ENCODE measurements around the gene COA6. TPM values are rescaled to one million over a fixed set of nuclear protein-coding genes. Genes with fewer than 3 reads are reported as not detected.

COA6 gene
- total RNA-seq, 4 donors from 2014 or later, result 53.7 to 113 (median 58.7) TPM

- DNase-seq (no peak), ATAC-seq (no peak)
- H3K9me3 ChIP-seq, result no peaks in the 10 kb centered on the region
- H3K36me3 ChIP-seq, result peaks cover 0 to 32% of the 10 kb centered on the region in 2 donors
- no peaks in the 10 kb centered on the region for H3K4me1 ChIP-seq
- H3K4me3 ChIP-seq, result no peak overlapping the region
- in situ Hi-C loops (cut with MboI; ENCODE audit: low sequenced_read_pairs in 4 of 4), result no loop called here
- H3K27ac ChIP-seq, result no peak overlapping the region
- no peaks in the 10 kb centered on the region for H3K27me3 ChIP-seq
- TF ChIP-seq CTCF (IDR thresholded peaks at IDR 0.05 in 4 of 5, conservative IDR thresholded peaks at IDR 0.05 in 1 of 5) (no peak), POLR2A (IDR thresholded peaks at IDR 0.05) (no peak)
- intact Hi-C loops (cut with DNase I; ENCODE audit: low total_unique reads), result no loop called here
Measured at GRCh38 chr1:234413485-234413884, 40.2 kb downstream of the COA6 start.

- in situ Hi-C loops (cut with MboI; ENCODE audit: low sequenced_read_pairs in 4 of 4), result no loop called here
- no peak for DNase-seq
- H3K9me3 ChIP-seq, result no peaks in the 10 kb centered on the region
- H3K4me1 ChIP-seq, result no peaks in the 10 kb centered on the region
- intact Hi-C loops (cut with DNase I; ENCODE audit: low total_unique reads), result no loop called here
- no peak for ATAC-seq
- no peaks in the 10 kb centered on the region for H3K27me3 ChIP-seq
- no peak overlapping the region for H3K4me3 ChIP-seq
- no peak overlapping the region for H3K27ac ChIP-seq
- H3K36me3 ChIP-seq, result peaks cover 0 to 32% of the 10 kb centered on the region in 2 donors
- TF ChIP-seq POLR2A (IDR thresholded peaks at IDR 0.05), result no peak
- TF ChIP-seq CTCF (IDR thresholded peaks at IDR 0.05 in 4 of 5, conservative IDR thresholded peaks at IDR 0.05 in 1 of 5), result no peak
Measured at GRCh38 chr1:234413990-234414389, 40.7 kb downstream of the COA6 start.

GRCh38 chr1:234427950-234428646 lies 54.8 kb downstream of the COA6 start:
- DNase-seq, result no peak
- ATAC-seq, result no peak
- TF ChIP-seq POLR2A (IDR thresholded peaks at IDR 0.05), result no peak
- no peak for TF ChIP-seq CTCF (IDR thresholded peaks at IDR 0.05 in 4 of 5, conservative IDR thresholded peaks at IDR 0.05 in 1 of 5)
- Histone ChIP-seq H3K4me1 (no peaks in the 10 kb centered on the region), H3K36me3 (peaks cover 0 to 56% of the 10 kb centered on the region in 2 donors), H3K9me3 (no peaks in the 10 kb centered on the region), H3K27me3 (no peaks in the 10 kb centered on the region), H3K4me3 (no peak overlapping the region), H3K27ac (no peak overlapping the region)
- in situ Hi-C loops (cut with MboI; ENCODE audit: low sequenced_read_pairs in 4 of 4), result no loop called here
- intact Hi-C loops (cut with DNase I; ENCODE audit: low total_unique reads), result no loop called here

- Histone ChIP-seq H3K4me1 (no peaks in the 10 kb centered on the region), H3K9me3 (no peaks in the 10 kb centered on the region), H3K27me3 (no peaks in the 10 kb centered on the region), H3K4me3 (no peak overlapping the region), H3K36me3 (peaks cover 0 to 54% of the 10 kb centered on the region in 2 donors), H3K27ac (no peak overlapping the region)
- no peak for DNase-seq
- TF ChIP-seq POLR2A (IDR thresholded peaks at IDR 0.05) (no peak), CTCF (IDR thresholded peaks at IDR 0.05 in 4 of 5, conservative IDR thresholded peaks at IDR 0.05 in 1 of 5) (no peak)
- in situ Hi-C loops (cut with MboI; ENCODE audit: low sequenced_read_pairs in 4 of 4), result no loop called here
- intact Hi-C loops (cut with DNase I; ENCODE audit: low total_unique reads), result no loop called here
- ATAC-seq, result no peak
Measured at GRCh38 chr1:234429434-234429806, 56.2 kb downstream of the COA6 start.

- no peak overlapping the region for H3K4me3 ChIP-seq
- no peak for ATAC-seq
- no peak overlapping the region for H3K27ac ChIP-seq
- no peaks in the 10 kb centered on the region for H3K9me3 ChIP-seq
- intact Hi-C loops (cut with DNase I; ENCODE audit: low total_unique reads) (no loop called here), in situ Hi-C loops (cut with MboI; ENCODE audit: low sequenced_read_pairs in 4 of 4) (no loop called here)
- TF ChIP-seq POLR2A (IDR thresholded peaks at IDR 0.05) (no peak), CTCF (IDR thresholded peaks at IDR 0.05 in 4 of 5, conservative IDR thresholded peaks at IDR 0.05 in 1 of 5) (no peak)
- H3K27me3 ChIP-seq, result no peaks in the 10 kb centered on the region
- no peaks in the 10 kb centered on the region for H3K4me1 ChIP-seq
- DNase-seq, result no peak
- peaks cover 0 to 43% of the 10 kb centered on the region in 2 donors for H3K36me3 ChIP-seq
Measured at GRCh38 chr1:234430691-234431090, 57.4 kb downstream of the COA6 start.
